Neural crest cell (in vitro differentiated cells): ENCODE measurements around the gene ARF1. TPM values are rescaled to one million over a fixed set of nuclear protein-coding genes. Genes with fewer than 3 reads are reported as not detected.

ENCODE experiments used
- DNase-seq: peaks from one replicate; pipeline ENCODE4 v3.0.0; 2021; ENCODE audit warnings: low read depth, mixed read lengths, low spot score
- H3K27ac Mint-ChIP-seq: one replicate; pipeline ENCODE4 v1.8.0; 2021; ENCODE audit warnings: mild to moderate bottlenecking, mixed read lengths; ENCODE audit not compliant: unreplicated experiment
- H3K27me3 Mint-ChIP-seq: 2 replicates; pipeline ENCODE4 v1.8.0; 2021; ENCODE audit warnings: low read depth, mild to moderate bottlenecking, mixed read lengths
- H3K36me3 Mint-ChIP-seq: 2 replicates; pipeline ENCODE4 v1.8.0; 2021; ENCODE audit warnings: low read depth, mild to moderate bottlenecking, mixed read lengths
- H3K4me1 Mint-ChIP-seq: 2 replicates; pipeline ENCODE4 v1.8.0; 2021; ENCODE audit warnings: mixed read lengths
- H3K4me3 Mint-ChIP-seq: one replicate; pipeline ENCODE4 v1.8.0; 2021; ENCODE audit warnings: mild to moderate bottlenecking, mixed read lengths
- H3K9me3 Mint-ChIP-seq: 2 replicates; pipeline ENCODE4 v1.8.0; 2021; ENCODE audit warnings: mixed read lengths
- total RNA-seq: library from RNA; stranded (reverse); gene quantifications from 2 replicates; pipeline ENCODE4 v1.2.1, GENCODE V29; 2021
- TF ChIP-seq, protein P1 (sequence below): fragments of 200-600 bp; sonication (generic); conservative IDR thresholded peaks from 2 replicates; pipeline ENCODE4 v1.5.0; 2021; ENCODE audit warnings: antibody characterized with exemption, mild to moderate bottlenecking

Gene ARF1
- total RNA-seq, 1 donor from 2014 or later: 237 TPM

- no peak for DNase-seq
- peaks cover 3% of the 10 kb centered on the region for H3K4me1 Mint-ChIP-seq
These were observed 40.0 kb upstream of the ARF1 start for GRCh38 chr1:228042508-228042907.

DNA sequence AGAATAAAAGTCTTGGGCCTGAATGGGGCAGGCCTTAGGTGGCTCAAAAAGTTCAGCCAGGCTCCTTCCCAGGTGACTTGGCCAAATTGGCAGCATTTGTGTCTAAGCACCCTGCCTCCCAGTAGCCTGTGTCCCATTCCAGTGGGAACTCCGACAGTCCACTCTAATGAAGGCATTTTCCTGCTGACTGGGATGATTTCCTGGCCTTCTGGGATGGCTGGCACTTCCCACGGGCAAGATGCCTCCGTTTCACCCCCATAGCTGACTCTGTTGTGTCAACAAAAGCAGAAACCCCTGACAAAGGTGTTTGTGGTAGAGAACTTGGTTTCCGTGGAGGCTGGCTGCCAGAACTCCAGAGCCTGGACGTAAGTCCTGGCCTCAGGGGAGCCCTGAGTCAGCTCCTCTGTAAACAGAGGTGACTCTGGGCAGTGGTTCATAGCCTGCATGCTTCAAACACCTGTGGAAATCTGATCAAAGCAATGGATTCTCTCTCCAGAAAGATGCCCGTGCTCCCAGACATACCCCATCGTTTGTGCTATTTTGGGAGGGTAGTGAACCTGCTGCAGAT is 39.1 kb upstream of the ARF1 start:
- TF ChIP-seq, protein P1, sequence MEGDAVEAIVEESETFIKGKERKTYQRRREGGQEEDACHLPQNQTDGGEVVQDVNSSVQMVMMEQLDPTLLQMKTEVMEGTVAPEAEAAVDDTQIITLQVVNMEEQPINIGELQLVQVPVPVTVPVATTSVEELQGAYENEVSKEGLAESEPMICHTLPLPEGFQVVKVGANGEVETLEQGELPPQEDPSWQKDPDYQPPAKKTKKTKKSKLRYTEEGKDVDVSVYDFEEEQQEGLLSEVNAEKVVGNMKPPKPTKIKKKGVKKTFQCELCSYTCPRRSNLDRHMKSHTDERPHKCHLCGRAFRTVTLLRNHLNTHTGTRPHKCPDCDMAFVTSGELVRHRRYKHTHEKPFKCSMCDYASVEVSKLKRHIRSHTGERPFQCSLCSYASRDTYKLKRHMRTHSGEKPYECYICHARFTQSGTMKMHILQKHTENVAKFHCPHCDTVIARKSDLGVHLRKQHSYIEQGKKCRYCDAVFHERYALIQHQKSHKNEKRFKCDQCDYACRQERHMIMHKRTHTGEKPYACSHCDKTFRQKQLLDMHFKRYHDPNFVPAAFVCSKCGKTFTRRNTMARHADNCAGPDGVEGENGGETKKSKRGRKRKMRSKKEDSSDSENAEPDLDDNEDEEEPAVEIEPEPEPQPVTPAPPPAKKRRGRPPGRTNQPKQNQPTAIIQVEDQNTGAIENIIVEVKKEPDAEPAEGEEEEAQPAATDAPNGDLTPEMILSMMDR: no peak
- H3K27ac Mint-ChIP-seq: no peak overlapping the region
- no peak overlapping the region for H3K4me3 Mint-ChIP-seq
- peaks cover 35% of the 10 kb centered on the region for H3K27me3 Mint-ChIP-seq
- H3K4me1 Mint-ChIP-seq: no peaks in the 10 kb centered on the region
- DNase-seq: no peak
- no peaks in the 10 kb centered on the region for H3K9me3 Mint-ChIP-seq
- no peaks in the 10 kb centered on the region for H3K36me3 Mint-ChIP-seq

More at GRCh38 chr1:228042508-228042907, 40.0 kb upstream of the ARF1 start:
- Mint-ChIP-seq H3K27me3 (peaks cover 38% of the 10 kb centered on the region), H3K9me3 (no peaks in the 10 kb centered on the region), H3K27ac (no peak overlapping the region), H3K36me3 (no peaks in the 10 kb centered on the region), H3K4me3 (no peak overlapping the region)
- TF ChIP-seq, protein P1: no peak

GRCh38 chr1:228044961-228045360 is 37.5 kb upstream of the ARF1 start:
- H3K9me3 Mint-ChIP-seq: no peaks in the 10 kb centered on the region
- H3K27me3 Mint-ChIP-seq: peaks cover 41% of the 10 kb centered on the region
- DNase-seq: no peak
- H3K36me3 Mint-ChIP-seq: no peaks in the 10 kb centered on the region
- H3K4me1 Mint-ChIP-seq: no peaks in the 10 kb centered on the region
- TF ChIP-seq, protein P1: no peak
- no peak overlapping the region for H3K27ac Mint-ChIP-seq
- no peak overlapping the region for H3K4me3 Mint-ChIP-seq

- no peak for DNase-seq
- Mint-ChIP-seq H3K4me3 (no peak overlapping the region), H3K9me3 (no peaks in the 10 kb centered on the region), H3K27ac (no peak overlapping the region), H3K4me1 (peaks cover 3% of the 10 kb centered on the region), H3K36me3 (no peaks in the 10 kb centered on the region), H3K27me3 (peaks cover 45% of the 10 kb centered on the region)
- TF ChIP-seq, protein P1: no peak
These were observed 37.1 kb upstream of the ARF1 start for GRCh38 chr1:228045405-228045804.

- TF ChIP-seq, protein P1: no peak
- Mint-ChIP-seq H3K27me3 (peaks cover 46% of the 10 kb centered on the region), H3K9me3 (no peaks in the 10 kb centered on the region), H3K36me3 (no peaks in the 10 kb centered on the region), H3K4me3 (no peak overlapping the region), H3K4me1 (peaks cover 4% of the 10 kb centered on the region), H3K27ac (no peak overlapping the region)
- DNase-seq: no peak
These were observed 36.6 kb upstream of the ARF1 start for GRCh38 chr1:228045871-228046270.
